HL-60 (cell line): Measurements from ENCODE around the gene KCNMA1.

ENCODE experiments used
- TF ChIP-seq, protein P1 (sequence below): IDR thresholded peaks from one replicate; pipeline ENCODE4 v1.5.1; 2011; ENCODE audit warnings: low read length, control low read depth, inconsistent platforms; ENCODE audit not compliant: insufficient read depth
- TF ChIP-seq, protein P2 (sequence below): IDR thresholded peaks from 2 replicates; pipeline ENCODE4 v1.6.1; 2012; ENCODE audit warnings: low read depth; ENCODE audit not compliant: insufficient replicate concordance

DNA sequence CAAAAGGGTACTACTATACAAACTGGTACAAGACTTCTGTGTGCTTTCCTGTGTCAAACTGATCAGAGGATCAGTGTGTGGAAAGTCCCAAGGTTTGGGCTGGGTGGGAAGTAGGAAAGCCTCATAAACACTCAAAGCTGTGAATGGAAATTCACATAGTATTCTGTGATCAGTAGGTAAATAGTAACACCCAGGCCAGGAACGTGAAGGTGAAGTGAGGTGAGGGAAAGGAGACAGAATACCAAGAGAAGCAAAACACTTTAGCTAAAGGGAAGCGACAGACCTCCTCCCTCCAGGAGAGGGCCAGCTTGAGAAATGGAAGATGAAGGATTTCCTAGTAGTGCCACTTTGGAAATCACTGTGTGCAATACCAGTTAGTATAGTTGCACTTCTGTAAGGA is 451.9 kb downstream of the KCNMA1 start:
- TF ChIP-seq, protein P1, sequence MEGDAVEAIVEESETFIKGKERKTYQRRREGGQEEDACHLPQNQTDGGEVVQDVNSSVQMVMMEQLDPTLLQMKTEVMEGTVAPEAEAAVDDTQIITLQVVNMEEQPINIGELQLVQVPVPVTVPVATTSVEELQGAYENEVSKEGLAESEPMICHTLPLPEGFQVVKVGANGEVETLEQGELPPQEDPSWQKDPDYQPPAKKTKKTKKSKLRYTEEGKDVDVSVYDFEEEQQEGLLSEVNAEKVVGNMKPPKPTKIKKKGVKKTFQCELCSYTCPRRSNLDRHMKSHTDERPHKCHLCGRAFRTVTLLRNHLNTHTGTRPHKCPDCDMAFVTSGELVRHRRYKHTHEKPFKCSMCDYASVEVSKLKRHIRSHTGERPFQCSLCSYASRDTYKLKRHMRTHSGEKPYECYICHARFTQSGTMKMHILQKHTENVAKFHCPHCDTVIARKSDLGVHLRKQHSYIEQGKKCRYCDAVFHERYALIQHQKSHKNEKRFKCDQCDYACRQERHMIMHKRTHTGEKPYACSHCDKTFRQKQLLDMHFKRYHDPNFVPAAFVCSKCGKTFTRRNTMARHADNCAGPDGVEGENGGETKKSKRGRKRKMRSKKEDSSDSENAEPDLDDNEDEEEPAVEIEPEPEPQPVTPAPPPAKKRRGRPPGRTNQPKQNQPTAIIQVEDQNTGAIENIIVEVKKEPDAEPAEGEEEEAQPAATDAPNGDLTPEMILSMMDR: no peak
- TF ChIP-seq, protein P2, sequence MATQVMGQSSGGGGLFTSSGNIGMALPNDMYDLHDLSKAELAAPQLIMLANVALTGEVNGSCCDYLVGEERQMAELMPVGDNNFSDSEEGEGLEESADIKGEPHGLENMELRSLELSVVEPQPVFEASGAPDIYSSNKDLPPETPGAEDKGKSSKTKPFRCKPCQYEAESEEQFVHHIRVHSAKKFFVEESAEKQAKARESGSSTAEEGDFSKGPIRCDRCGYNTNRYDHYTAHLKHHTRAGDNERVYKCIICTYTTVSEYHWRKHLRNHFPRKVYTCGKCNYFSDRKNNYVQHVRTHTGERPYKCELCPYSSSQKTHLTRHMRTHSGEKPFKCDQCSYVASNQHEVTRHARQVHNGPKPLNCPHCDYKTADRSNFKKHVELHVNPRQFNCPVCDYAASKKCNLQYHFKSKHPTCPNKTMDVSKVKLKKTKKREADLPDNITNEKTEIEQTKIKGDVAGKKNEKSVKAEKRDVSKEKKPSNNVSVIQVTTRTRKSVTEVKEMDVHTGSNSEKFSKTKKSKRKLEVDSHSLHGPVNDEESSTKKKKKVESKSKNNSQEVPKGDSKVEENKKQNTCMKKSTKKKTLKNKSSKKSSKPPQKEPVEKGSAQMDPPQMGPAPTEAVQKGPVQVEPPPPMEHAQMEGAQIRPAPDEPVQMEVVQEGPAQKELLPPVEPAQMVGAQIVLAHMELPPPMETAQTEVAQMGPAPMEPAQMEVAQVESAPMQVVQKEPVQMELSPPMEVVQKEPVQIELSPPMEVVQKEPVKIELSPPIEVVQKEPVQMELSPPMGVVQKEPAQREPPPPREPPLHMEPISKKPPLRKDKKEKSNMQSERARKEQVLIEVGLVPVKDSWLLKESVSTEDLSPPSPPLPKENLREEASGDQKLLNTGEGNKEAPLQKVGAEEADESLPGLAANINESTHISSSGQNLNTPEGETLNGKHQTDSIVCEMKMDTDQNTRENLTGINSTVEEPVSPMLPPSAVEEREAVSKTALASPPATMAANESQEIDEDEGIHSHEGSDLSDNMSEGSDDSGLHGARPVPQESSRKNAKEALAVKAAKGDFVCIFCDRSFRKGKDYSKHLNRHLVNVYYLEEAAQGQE: no peak
